NOMO-1 treated with DMSO at 0.1 percent for 48 hours (cell line): Measurements from ENCODE around the gene DNASE2B.

ENCODE experiments used
- DNase-seq: peaks from one replicate; lab custom pipeline; 2025; ENCODE audit not compliant: unreplicated experiment; lab: John Stamatoyannopoulos, UW

Gene DNASE2B

DNA sequence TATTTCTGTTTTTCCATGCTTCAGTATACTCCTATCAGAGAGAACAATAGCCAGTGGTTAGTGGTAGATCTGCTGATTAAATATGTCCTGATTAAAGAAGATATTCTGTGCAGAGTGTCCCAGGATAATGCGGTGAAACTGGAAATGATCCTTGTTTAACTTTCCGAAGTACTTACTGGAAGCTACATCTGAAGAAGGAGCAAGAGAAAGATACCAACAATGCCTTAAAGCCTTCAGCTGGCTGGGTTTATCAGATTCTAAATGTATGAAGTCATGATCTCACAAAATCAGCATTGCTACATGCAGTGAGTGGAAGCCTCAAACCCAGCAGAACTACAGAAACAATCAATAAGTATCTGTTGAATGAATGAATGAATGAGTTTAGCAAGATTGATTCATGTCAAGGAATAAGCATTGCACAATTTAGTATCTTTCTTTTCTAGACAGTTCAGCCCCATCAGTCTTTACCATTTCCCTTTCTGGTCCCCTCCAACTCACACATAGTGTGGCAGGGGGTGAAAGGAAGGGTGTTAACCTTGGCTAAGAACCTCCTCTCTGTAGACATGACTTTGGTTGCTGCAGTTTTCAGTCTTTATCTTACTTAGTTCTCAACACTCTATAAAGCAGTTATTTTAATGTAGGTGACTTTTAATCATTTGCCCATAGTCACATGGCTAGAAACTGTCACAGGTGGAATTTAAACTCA lies 24.7 kb upstream of the DNASE2B start:
- DNase-seq: no peak

GRCh38 chr1:84374991-84375696 lies 23.1 kb upstream of the DNASE2B start:
- no peak for DNase-seq

GRCh38 chr1:84376000-84376910 lies 22.0 kb upstream of the DNASE2B start:
- DNase-seq: no peak

GRCh38 chr1:84377480-84378095 lies 20.7 kb upstream of the DNASE2B start:
- DNase-seq: no peak

GRCh38 chr1:84379138-84379916 lies 19.0 kb upstream of the DNASE2B start:
- peak; percentile 47 for DNase-seq

DNA sequence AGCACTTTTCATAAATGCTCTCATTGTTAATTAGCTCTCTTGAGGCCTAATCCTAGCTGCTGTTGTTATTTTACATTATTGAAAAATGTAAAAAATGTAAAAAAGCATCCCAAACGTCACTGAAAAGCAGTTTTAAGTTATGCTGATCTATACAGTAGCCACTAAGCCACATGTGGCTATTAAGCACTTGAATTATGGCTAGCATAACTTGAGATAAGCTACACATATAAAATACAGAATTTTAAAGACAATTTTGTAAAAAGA lies 18.4 kb upstream of the DNASE2B start:
- DNase-seq: no peak

DNA sequence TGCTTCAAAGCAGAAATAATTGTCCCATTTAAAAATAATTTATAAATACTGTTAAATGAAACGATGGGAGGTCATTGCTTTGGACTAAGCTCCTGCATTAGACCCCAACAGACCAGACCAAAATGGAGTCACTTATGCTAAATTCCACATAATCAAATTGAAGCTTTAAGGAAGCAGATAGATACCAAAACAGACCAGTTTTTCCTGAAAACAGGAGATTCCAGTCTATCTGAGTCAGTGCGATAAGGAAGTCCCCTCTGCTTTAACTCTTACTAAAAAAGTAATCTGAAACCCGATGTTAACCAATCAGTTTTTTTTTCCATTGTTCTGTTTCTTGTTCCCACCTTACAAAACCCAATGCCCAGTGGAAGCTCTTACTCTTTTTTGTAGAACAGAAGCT lies 16.2 kb upstream of the DNASE2B start:
- DNase-seq: no peak

DNA sequence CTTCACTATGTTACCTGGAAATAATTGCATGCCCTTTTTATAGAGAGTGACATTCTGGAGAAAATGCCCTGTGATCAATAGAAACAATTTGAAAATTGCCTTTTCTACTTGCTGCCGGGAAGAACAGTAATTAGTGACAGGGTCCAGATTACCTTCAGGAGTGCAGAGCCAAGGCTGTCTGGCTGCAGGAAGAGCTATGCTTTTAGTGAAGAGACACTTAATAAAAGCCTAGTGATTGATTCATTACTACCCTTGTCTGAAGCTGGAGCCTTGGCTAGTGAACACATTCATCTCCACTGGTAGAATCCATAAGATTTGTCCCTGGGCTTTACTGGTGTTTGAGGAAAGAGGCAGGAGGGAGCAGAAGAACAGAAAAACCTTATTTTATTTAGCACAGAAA lies 12.9 kb upstream of the DNASE2B start:
- DNase-seq: no peak

DNA sequence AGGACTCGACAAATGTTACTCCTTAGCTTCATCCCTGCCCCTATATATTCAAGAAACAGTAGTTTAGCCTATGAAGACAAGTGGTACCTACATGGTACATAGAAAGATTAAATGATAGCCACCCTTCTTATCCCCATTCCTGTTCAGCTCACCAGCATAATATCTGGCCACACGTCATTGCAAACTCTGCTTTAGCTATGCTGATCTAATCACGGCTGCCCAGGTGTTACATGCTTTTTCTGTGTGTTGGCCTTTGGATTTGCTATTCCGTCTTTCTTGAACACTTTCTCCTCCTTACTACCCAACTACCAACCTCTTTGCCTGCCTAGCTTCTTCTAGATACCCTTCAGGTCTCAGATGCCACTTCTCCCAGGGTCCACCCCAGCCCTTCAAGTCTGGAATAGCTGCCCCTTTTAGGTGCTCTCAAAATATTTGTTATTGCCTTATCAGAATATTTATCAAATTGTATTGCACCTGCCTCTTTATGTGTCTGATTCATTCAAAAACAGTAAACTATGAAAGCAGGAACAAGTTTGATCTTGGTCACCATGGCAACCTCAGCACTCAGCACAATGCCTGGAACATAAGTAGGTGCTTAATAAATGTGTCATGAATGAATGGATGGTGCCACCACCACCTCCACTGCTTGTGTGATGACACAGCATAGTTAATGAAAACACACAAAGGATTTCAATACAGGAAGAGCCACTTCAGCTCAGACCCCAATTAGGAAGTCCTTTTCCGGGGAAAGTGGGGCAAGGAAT lies 11.4 kb upstream of the DNASE2B start:
- no peak for DNase-seq

DNA sequence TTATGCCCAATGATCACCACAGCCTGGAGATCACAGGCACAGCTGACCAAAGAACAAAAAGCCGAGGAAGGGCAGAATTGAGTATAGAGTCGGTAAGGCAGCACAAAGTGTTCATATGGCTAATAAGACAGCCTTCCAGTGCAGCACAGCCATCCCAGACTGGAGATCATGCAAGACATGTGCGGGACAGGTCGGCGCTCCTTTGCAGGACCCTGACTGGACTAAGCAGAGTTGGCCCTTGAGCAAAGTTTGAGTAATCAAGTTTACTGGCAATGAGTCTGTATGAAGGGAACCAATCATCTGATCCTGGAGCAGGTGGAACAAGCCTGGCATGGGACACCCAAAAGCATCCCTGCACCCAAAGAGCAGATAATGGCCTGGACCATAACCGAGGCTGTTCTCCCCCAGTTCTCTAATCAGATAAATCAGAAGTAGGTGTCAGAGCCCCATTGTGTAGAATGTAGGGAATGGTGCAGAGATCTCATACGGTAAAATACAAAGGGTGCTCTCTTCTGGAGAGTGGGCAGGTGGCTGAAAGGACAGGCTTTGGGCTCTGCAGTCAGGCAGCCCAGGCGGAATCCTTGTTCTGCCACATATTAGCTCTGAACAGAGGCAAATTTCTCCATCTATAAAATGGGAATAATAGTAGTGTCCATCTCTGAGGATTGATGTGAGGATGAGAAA lies 10.7 kb upstream of the DNASE2B start:
- DNase-seq: no peak

GRCh38 chr1:84390226-84390625 lies 8.1 kb upstream of the DNASE2B start:
- peak; percentile 88 for DNase-seq

DNA sequence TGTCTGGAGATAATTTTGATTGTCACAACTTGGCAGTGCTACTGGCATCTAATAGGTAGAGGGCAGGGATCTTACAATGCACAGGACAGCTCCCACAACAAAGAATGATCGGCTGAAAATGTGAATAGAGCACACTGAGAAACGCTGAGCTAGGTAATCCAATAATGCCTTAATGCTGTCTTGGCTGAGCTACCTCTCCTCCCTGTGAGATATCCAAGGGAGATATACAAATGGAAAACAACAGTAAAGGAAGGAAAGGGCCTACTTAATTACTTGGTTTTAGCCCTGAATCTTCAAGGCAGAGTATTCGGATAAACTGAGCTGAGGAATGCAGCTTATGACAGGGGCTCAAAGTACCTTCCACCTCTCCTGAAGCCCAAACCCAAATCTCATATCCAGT lies 2.9 kb downstream of the DNASE2B start:
- no peak for DNase-seq

- DNase-seq: no peak
Observed at GRCh38 chr1:84402060-84402459, 3.8 kb downstream of the DNASE2B start.

DNA sequence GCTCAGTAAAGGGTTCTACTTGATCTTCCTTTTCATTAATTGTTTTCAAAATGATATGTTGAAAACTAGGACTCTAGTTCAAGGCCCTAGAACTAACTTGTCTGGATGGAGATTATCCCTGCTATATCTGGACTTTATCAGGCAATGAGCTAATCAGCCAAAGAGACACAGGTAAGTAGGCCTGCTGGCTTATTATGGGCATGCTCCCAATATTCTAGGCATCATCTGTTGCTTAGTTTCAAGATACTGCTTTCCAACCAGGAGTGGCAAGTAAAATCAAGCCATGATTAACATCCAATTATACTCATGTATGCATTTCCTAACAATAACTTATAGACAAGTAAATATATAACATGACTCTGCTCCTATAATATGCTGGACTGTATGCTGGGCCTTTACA lies 4.2 kb downstream of the DNASE2B start:
- no peak for DNase-seq

DNA sequence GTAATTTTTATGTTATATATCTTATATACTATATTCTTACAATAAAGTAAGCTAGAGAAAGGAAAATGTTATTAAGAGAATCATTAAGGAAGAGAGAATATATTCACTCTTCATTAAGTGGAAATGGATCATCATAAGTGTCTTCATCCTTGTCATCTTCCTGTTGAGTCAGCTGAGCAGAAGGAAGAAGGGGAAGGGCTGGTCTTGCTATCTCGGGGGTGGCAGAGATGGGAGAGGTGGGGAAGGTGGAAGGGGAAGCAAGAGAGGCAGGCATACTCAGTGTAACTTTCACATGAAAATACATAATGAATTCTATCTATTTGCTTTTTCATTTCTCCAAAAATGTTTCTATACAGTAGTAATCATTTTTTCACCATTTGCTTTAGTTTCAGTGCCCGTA lies 5.1 kb downstream of the DNASE2B start:
- peak; percentile 7 for DNase-seq

- DNase-seq: no peak
Observed at GRCh38 chr1:84406346-84406861, 8.1 kb downstream of the DNASE2B start.

GRCh38 chr1:84407524-84407923 lies 9.2 kb downstream of the DNASE2B start:
- DNase-seq: no peak

GRCh38 chr1:84407958-84408422 lies 9.7 kb downstream of the DNASE2B start:
- no peak for DNase-seq

- no peak for DNase-seq
Observed at GRCh38 chr1:84409888-84410287, 11.6 kb downstream of the DNASE2B start.
